Activated CD8-positive, alpha-beta memory T cell treated with anti-CD3 and anti-CD28 coated beads for 1 hour (primary cell): Measurements from ENCODE around the gene SGK2.

Experiments used
- DNase-seq, 2 donors: peaks; one replicate each; pipeline ENCODE4 v3.0.0-alpha.2; 2020; ENCODE audit warnings: low read depth in 1 of 2; ENCODE audit errors: extremely low read depth in 1 of 2

The SGK2 gene

GRCh38 chr20:43536041-43536816 lies 22.6 kb upstream of the SGK2 start:
- DNase-seq: no peak

DNA sequence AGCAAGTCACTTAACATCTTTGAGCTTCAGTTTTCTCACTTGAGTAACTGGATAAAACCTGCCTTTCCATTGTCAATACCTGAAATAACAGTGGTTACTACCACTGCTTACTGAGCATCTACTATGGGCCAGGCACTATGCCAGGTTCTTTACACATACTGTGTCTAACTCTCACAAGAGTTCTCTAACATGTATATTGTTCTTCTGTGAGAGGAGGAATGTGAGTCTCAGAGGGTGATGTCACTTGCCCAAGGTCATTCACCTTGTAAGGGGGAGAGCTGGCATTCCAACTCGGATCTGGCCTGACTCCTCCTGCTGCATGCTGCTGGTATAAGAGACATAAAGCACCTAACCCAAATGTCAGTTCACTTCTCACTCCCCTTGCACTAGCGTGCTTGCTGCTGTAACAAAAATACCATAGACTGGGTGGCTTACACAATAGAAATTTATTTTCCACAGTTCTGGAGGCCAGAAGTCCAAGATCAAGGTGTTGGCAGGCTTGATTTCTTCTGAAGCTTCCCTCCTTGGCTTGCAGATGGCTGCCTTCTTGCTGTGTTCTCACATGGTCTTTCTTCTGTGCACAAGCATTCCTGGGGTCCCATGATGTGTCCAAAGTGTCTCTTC lies 21.9 kb upstream of the SGK2 start:
- no peak for DNase-seq

DNA sequence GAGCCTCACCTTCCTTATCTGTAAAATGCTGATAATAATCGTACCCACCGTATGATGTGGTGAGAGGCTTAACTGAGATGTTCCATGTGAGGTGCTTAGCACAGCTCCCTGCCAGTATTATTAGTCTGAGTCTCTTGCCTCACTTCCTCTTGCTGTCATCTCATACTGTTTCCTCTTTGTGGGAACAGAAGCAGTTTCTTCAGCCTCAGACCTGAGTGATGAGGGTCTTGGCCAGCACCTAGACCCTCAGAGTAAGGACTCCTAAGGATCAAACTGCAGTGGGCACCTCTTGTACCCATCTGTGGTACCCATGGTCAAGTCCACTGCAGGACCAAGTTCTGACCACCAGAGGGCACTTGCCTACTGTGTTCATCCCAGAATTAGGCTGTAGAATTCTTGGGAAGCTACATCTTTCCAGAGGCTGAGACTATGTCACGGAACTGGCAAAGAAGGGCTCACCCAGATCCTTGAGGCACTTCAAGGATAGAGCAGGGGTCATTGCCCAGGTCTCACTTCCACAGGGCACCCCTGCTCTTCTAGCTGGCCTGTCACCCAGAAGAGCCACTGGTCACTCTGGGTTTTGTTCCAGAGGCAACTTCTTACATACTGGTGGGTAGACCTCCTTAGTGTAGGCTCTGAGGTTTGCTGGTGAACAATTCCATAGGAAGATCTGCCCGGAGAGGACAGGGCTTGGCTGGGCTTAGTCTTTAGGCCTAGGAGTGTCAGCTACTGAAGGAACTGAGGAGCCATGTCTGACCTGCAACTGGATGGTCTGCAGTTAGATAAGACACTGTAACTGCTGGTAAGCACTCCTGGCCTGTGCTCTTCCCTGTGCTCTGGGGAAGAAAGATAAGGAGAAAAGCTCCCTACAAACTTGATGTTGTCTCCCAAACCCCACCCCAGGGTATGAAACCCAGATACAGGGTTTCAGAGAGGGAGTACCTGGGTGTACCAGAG lies 20.6 kb upstream of the SGK2 start:
- DNase-seq: peak in 1 of 2 donors; percentile 14

GRCh38 chr20:43538878-43539700 lies 19.7 kb upstream of the SGK2 start:
- DNase-seq: no peak

DNA sequence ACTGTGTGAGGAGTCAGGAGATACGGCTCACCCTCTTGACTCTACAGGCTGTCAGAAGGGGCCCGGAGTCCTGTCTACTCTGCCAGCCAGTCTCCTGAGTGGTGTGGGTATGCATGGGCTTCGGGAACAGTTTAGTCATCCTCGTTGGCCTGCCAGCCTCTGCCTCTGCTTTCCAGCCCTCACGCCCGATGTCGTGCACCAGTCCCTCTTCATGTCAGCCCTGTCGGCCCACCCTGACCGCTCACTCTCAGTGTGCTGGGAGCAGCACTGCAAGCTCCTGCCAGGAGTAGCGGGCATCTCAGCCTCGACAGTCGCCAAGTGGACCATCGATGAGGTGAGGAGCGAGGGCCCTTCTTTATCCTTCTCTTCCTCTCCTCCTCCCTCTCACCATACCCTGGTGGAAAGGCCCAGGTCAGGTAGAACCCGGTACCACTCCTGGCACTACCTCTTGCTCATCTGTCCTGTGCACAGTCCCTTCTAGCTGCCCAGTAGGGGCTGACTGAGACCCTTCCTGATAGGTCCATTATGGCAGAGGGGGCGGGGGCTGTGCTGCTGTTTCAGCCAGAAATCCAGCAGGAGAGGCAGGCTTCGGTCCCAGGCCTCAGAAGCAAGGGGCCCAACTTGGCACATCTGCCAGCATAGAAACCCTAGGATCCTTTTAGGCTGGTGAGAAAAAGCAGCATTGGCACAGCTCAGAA lies 18.7 kb upstream of the SGK2 start:
- DNase-seq: no peak

DNA sequence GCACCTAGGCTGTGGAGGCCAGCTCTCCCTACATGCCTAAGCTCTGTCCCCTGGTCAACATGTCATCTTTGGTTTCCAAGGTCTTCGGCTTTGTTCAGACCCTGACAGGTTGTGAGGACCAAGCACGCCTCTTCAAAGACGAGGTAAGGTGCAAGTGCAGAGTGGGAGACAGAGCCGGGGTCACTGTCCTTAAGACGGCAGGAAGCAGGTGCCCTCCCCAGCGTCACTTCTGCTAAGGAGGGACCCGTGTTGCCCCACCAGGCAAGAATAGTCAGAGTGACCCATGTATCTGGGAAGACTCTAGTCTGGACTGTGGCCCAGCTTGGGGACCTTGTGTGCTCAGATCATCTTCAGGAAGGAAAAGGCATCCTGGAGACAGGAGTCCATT lies 18.2 kb upstream of the SGK2 start:
- no peak for DNase-seq

GRCh38 chr20:43541214-43541613 lies 17.6 kb upstream of the SGK2 start:
- DNase-seq: no peak

GRCh38 chr20:43542161-43542560 lies 16.7 kb upstream of the SGK2 start:
- no peak for DNase-seq

GRCh38 chr20:43542674-43543073 lies 16.2 kb upstream of the SGK2 start:
- no peak for DNase-seq

DNA sequence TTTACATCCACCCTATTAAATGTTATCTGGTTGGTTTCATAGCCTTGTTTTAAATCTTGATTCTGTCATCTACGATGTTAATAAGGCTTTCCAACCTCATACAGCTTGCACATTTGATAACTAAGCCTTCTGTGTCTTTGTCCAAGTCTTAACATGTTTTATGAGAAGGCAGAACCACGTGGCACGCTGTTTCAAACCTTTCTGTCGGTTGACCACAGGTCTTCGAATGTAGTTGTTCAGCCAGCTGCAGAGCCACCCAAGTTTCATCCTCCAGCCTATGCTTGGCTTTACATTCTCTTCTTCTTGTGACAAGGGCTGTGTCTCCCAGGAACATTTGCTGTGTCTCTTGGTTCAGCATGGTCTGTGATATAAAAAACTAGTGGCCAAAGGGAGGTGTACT lies 15.7 kb upstream of the SGK2 start:
- no peak for DNase-seq

DNA sequence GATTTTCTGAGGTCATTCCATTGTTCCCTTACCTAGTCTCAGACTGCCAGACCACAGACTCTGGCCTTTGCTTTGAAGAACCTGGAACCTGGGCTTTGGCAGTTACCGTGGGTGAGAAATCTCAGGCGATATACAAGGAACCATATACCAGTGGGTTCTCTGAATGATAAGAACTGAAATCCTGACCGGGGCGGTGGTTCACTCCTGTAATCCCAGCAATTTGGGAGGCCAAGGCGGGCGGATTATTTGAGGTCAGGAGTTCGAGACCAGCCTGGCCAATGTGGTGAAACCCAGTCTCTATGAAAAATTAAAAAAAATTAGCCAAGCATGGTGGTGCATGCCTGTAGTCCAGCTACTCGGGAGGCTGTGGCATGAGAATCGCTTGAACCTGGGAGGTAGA lies 14.3 kb upstream of the SGK2 start:
- DNase-seq: no peak

- DNase-seq: no peak
Measured at GRCh38 chr20:43545837-43546578, 12.8 kb upstream of the SGK2 start.

GRCh38 chr20:43548273-43548880 lies 10.4 kb upstream of the SGK2 start:
- no peak for DNase-seq

- DNase-seq: no peak
Measured at GRCh38 chr20:43549416-43550065, 9.3 kb upstream of the SGK2 start.

- no peak for DNase-seq
Measured at GRCh38 chr20:43550456-43550855, 8.4 kb upstream of the SGK2 start.

DNA sequence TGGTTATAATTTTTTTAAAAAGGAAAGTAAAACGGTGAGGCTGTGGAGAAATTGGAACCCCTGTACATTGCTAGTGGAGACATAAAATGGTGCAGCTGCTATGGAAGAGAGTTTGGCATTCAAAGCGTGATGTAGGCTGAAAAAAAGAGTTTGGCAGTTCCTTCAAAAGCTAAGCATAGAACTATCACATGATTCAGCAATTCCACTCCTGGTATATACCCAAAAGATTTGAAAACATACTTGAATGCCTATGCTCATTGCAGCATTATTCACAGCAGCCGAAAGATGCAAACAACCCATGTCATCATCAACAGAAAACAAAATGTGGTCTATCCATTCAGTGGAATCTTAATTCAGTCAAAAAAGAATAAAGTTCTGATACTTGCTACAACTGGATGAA lies 4.5 kb upstream of the SGK2 start:
- no peak for DNase-seq

- DNase-seq: no peak
Measured at GRCh38 chr20:43559147-43559987, 540 bp downstream of the SGK2 start.

- no peak for DNase-seq
Measured at GRCh38 chr20:43560974-43561373, 2.1 kb downstream of the SGK2 start.
